ENCODE measurements around the gene NANOS2. TPM values are rescaled to one million over a fixed set of nuclear protein-coding genes. Genes with fewer than 3 reads are reported as not detected.
"Not testable (repeated sequence)": the region's sequence is repeated elsewhere in the genome, so short reads cannot be mapped to it uniquely, and the experiment has no call there.

Gene NANOS2
- total and polyA plus RNA-seq, 2 experiments from 2014 or later: not detected

DNA sequence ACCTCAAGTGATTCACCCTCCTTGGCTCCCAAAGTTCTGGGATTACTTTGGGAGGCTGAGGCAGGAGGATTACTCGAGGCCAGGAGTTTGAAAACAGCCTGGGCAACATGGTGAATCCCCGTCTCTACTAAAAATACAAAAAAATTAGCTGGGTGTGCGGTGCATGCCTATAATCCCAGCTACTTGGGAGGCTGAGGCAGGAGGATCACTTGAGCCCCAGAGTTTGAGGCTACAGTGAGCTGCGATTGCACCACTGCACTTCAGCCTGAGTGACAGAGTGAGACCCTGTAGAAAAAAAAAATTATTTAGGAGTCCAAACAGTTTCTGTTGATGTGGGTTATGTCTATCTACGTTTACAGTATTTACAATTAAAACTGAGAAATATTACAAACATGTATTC lies 43.8 kb downstream of the NANOS2 start:
- TF ChIP-seq EZH2 (IDR thresholded peaks at IDR 0.05; ENCODE audit: insufficient read depth, poor library complexity, severe bottlenecking) (no peak), EZH2phosphoT487 (IDR thresholded peaks at IDR 0.05; ENCODE audit: insufficient read depth, low read depth) (no peak)
- 67 to 75% methylated on average over 5 of the region's 5 CpGs for WGBS, 2 experiments (ENCODE audit: low coverage in 1 of 2, low lambda C conversion rate in 2 of 2, missing lambda C conversion rate in 2 of 2)
- Histone ChIP-seq H3K9ac (no peak overlapping the region), H4K20me1 (ENCODE audit: insufficient read depth) (no peaks in the 10 kb centered on the region), H3K79me2 (ENCODE audit: insufficient read depth) (no peaks in the 10 kb centered on the region), H3K4me2 (ENCODE audit: unreplicated experiment) (no peak overlapping the region), H3F3A (ENCODE audit: insufficient read depth) (no peaks in the 10 kb centered on the region), H3K4me3 (no peak overlapping the region), H3K9me3 (ENCODE audit: low read depth) (no peaks in the 10 kb centered on the region), H3K9me2 (ENCODE audit: insufficient read depth) (no peaks in the 10 kb centered on the region), H3K4me1 (ENCODE audit: insufficient read depth) (no peaks in the 10 kb centered on the region), H3K27me3 (replicated peaks; ENCODE audit: insufficient read depth) (peaks cover 8% of the 10 kb centered on the region), H3K36me3 (ENCODE audit: low read depth) (no peaks in the 10 kb centered on the region), H2AFZ (no peak overlapping the region), H3K27ac (no peak overlapping the region)
- DNase-seq: no peak
- in situ Hi-C loops (cut with MboI): no loop called here

DNA sequence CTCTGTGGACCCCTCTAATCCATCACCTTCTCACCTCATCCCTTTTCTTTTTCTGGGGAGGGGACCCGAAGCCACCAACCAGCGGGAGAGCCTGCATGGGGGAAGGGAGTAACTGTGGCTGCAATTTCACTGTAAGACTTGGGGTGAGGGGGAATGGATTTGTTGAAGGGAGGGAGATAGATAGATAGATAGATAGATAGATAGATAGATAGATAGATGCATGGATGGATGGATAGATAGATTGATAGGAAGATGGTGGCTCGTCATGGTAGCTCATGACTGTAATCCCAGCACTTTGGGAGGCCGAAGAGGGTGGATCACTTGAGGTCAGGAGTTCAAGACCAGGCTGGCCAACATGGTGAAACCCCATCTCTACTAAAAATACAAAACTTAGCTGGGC lies 47.3 kb downstream of the NANOS2 start:
- H3K4me2 ChIP-seq (ENCODE audit: unreplicated experiment); in situ Hi-C loops (cut with MboI); H2AFZ ChIP-seq; DNase-seq; H4K20me1 ChIP-seq (ENCODE audit: insufficient read depth); H3K27ac ChIP-seq; H3K9me2 ChIP-seq (ENCODE audit: insufficient read depth); H3K4me1 ChIP-seq (ENCODE audit: insufficient read depth); H3F3A ChIP-seq (ENCODE audit: insufficient read depth); H3K9me3 ChIP-seq (ENCODE audit: low read depth); H3K4me3 ChIP-seq; H3K36me3 ChIP-seq (ENCODE audit: low read depth); H3K9ac ChIP-seq; H3K79me2 ChIP-seq (ENCODE audit: insufficient read depth): not testable (repeated sequence)
- peaks cover 27% of the 10 kb centered on the region for H3K27me3 ChIP-seq (replicated peaks; ENCODE audit: insufficient read depth)
- WGBS, 2 experiments (ENCODE audit: low coverage in 1 of 2, low lambda C conversion rate in 2 of 2, missing lambda C conversion rate in 2 of 2): 91 to 92% methylated on average over 4 of the region's 4 CpGs

DNA sequence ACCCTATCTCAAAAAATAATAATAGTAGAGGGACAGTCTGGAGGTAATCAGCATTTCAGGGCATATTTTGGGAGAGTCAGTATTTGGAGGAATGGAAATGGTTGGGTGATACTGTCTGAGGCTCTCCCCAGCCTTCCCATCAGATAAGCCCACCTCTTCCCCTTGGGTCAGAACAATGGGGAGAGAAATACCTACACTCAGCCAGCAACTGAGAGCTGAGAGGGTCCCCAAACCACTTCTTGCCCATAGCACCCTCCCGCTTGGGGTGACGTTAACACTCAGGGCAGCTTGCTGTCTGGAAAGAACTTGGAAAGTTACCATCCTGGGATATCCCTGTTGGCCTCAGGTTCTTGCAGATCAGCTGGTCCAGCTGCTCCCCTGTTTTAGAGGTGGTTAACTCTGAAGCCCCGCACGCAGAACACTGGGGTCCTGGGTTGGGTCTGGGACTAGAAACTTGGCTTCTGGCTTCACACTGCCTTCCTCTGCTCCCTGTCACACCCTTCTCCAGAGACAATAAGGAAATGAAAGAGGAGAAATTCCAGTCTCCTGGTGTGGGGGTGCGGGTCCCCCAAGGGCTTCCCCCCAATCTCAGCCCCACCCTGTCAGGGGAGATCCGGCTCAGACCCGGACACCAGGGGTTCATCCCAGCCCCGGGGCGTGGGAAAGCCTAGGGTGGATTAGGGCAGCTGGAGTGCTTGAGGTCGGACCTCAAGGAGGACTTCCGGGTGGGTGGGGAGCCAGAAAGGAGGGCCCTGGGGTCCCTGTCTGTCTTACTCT lies 48.0 kb downstream of the NANOS2 start:
- H3F3A ChIP-seq (ENCODE audit: insufficient read depth): peaks cover 10% of the 10 kb centered on the region; the same call in 1 of the 2 replicates
- WGBS, 2 experiments (ENCODE audit: low coverage in 1 of 2, low lambda C conversion rate in 2 of 2, missing lambda C conversion rate in 2 of 2): 50 to 71% methylated on average over 7 to 11 of the region's 11 CpGs
- H3K4me2 ChIP-seq (ENCODE audit: unreplicated experiment): no peak overlapping the region
- peaks cover 27% of the 10 kb centered on the region for H3K27me3 ChIP-seq (replicated peaks; ENCODE audit: insufficient read depth)
- no peak overlapping the region for H3K27ac ChIP-seq
- no peak for DNase-seq
- no peak overlapping the region for H3K4me3 ChIP-seq
- H2AFZ ChIP-seq: no peak overlapping the region
- H3K9me2 ChIP-seq (ENCODE audit: insufficient read depth): no peaks in the 10 kb centered on the region
- no peaks in the 10 kb centered on the region for H4K20me1 ChIP-seq (ENCODE audit: insufficient read depth)
- no peaks in the 10 kb centered on the region for H3K36me3 ChIP-seq (ENCODE audit: low read depth)
- peaks cover 4% of the 10 kb centered on the region; the same call in 1 of the 2 replicates for H3K4me1 ChIP-seq (ENCODE audit: insufficient read depth)
- H3K9me3 ChIP-seq (ENCODE audit: low read depth): no peaks in the 10 kb centered on the region
- no peak for TF ChIP-seq EZH2 (IDR thresholded peaks at IDR 0.05; ENCODE audit: insufficient read depth, poor library complexity, severe bottlenecking)
- no peak overlapping the region for H3K9ac ChIP-seq
- in situ Hi-C loops (cut with MboI): no loop called here
- H3K79me2 ChIP-seq (ENCODE audit: insufficient read depth): peaks cover 10% of the 10 kb centered on the region

DNA sequence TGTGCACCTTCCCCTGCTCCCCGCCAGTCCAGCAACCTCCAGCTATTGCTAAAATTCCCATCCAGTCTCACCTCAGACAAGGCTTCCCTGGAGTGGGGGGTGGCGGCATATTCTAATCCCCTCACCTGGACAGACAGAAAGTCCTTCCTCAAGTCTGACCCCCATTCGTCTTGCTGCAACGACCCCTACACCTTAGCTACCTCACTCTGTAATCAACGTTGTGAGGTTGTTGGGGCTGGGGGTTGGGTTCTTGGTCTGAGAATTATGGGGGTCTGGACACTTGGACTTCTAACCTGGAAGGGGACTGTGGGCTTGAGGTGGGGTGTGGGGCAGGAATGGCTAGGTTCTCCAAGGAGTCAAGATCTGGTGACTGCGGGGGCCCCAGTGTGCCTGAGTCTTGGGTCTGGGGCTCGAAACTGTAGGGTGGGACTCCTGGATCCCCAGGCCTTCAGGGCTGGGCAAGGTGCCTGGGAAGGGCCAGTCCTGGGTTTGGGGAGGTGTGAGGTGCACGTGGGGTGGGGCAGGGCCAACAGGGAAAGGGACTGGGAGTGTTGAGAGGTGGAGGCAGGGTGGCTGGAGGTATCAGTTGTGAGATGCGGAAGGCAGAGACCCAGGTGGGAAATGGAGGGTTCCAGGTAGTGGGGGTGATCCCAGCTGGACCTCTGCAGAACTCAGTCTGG lies 49.2 kb downstream of the NANOS2 start:
- no peak for TF ChIP-seq EZH2 (IDR thresholded peaks at IDR 0.05; ENCODE audit: insufficient read depth, poor library complexity, severe bottlenecking)
- no peak for TF ChIP-seq EZH2phosphoT487 (IDR thresholded peaks at IDR 0.05; ENCODE audit: insufficient read depth, low read depth)
- Histone ChIP-seq H3K4me1 (ENCODE audit: insufficient read depth) (peaks cover 10% of the 10 kb centered on the region; the same call in 1 of the 2 replicates), H3K27ac (no peak overlapping the region), H3K4me2 (ENCODE audit: unreplicated experiment) (no peak overlapping the region), H3K9me3 (ENCODE audit: low read depth) (no peaks in the 10 kb centered on the region), H4K20me1 (ENCODE audit: insufficient read depth) (no peaks in the 10 kb centered on the region), H2AFZ (no peak overlapping the region), H3K36me3 (ENCODE audit: low read depth) (0 out of 2 replicates have a peak, but pooled peaks cover 5% of the 10 kb centered on the region), H3K9ac (no peak overlapping the region), H3K79me2 (ENCODE audit: insufficient read depth) (peaks cover 22% of the 10 kb centered on the region), H3K27me3 (replicated peaks; ENCODE audit: insufficient read depth) (peaks cover 27% of the 10 kb centered on the region), H3K9me2 (ENCODE audit: insufficient read depth) (no peaks in the 10 kb centered on the region), H3K4me3 (no peak overlapping the region), H3F3A (ENCODE audit: insufficient read depth) (peaks cover 10% of the 10 kb centered on the region; the same call in 1 of the 2 replicates)
- DNase-seq: no peak
- in situ Hi-C loops (cut with MboI): no loop called here
- 70 to 71% methylated on average over 9 of the region's 9 CpGs for WGBS, 2 experiments (ENCODE audit: low coverage in 1 of 2, low lambda C conversion rate in 2 of 2, missing lambda C conversion rate in 2 of 2)
